ENCODE data around the gene CFAP74.

DNA sequence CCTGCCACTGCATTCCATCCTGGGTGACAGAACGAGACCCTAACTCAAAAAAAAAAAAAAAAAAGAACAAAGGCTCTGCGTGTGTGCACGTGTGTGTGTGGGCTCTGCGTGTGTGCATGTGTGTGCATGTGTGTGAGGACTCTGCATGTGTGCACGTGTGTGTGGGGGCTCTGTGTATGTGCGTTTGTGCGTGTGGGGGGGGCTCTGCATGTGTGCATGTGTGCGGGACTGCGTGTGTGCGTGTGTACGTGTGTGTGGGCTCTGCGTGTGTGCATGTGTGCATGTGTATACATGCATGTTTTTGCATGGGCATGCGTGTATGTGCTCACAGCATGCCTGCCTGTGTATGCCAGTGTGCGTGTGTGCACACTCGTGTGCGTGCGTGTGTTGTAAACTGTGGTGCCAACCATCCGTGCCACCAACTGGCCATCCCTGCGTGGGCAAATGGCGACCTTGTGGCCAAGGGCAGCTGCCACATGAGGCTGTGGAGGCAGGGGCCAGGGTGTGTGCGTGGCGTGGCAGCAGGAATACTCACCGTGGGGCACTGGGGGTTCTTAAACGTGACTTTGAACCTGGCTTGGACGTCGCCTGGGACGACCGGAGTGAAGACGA lies 57.7 kb downstream of the CFAP74 start:
- TF ChIP-seq, protein P1, sequence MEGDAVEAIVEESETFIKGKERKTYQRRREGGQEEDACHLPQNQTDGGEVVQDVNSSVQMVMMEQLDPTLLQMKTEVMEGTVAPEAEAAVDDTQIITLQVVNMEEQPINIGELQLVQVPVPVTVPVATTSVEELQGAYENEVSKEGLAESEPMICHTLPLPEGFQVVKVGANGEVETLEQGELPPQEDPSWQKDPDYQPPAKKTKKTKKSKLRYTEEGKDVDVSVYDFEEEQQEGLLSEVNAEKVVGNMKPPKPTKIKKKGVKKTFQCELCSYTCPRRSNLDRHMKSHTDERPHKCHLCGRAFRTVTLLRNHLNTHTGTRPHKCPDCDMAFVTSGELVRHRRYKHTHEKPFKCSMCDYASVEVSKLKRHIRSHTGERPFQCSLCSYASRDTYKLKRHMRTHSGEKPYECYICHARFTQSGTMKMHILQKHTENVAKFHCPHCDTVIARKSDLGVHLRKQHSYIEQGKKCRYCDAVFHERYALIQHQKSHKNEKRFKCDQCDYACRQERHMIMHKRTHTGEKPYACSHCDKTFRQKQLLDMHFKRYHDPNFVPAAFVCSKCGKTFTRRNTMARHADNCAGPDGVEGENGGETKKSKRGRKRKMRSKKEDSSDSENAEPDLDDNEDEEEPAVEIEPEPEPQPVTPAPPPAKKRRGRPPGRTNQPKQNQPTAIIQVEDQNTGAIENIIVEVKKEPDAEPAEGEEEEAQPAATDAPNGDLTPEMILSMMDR (IDR thresholded peaks at IDR 0.05 in 4 of 5, conservative IDR thresholded peaks at IDR 0.05 in 1 of 5): no peak
- TF ChIP-seq POLR2A (IDR thresholded peaks at IDR 0.05): no peak
